Spleen (tissue), 11 donors: ENCODE data around the gene SDS. TPM values are rescaled to one million over a fixed set of nuclear protein-coding genes. Genes with fewer than 3 reads are reported as not detected.

Experiments used
- DNase-seq: peaks from one replicate; pipeline ENCODE4 v3.0.0-alpha.2; 2020
- H3K27ac ChIP-seq, 8 donors: fragments of 200-600 bp; sonication (generic) in 7 of 8; 1 replicate in 4 of 8; 2 replicates in 4 of 8; pipeline versions ENCODE4 v1.5.0 to v1.8.0; 2016 to 2021; ENCODE audit warnings: inconsistent platforms in 4 of 8, mild to moderate bottlenecking in 4 of 8, moderate library complexity in 1 of 8
- H3K27me3 ChIP-seq, 7 donors: fragments of 200-600 bp; sonication (generic) in 6 of 7; replicated peaks in 1 of 7; 1 replicate in 4 of 7; 2 replicates in 3 of 7; pipeline versions ENCODE4 v1.5.0 to v1.8.0; 2016 to 2021; ENCODE audit warnings: inconsistent platforms in 3 of 7, mild to moderate bottlenecking in 1 of 7
- H3K36me3 ChIP-seq, 6 donors: fragments of 200-600 bp; sonication (generic) in 5 of 6; 1 replicate in 4 of 6; 2 replicates in 2 of 6; pipeline versions ENCODE4 v1.5.0 to v1.8.0; 2016 to 2021; ENCODE audit warnings: inconsistent platforms in 2 of 6
- H3K4me1 ChIP-seq, 6 donors: fragments of 200-600 bp; sonication (generic) in 5 of 6; 1 replicate in 3 of 6; 2 replicates in 3 of 6; pipeline versions ENCODE4 v1.5.0 to v1.8.0; 2016 to 2021; ENCODE audit warnings: inconsistent platforms in 3 of 6
- H3K4me3 ChIP-seq, 8 donors: fragments of 200-600 bp; sonication (generic) in 7 of 8; 1 replicate in 4 of 8; 2 replicates in 4 of 8; pipeline versions ENCODE4 v1.5.0 to v1.8.0; 2016 to 2021; ENCODE audit warnings: inconsistent platforms in 4 of 8, mild to moderate bottlenecking in 4 of 8, moderate library complexity in 2 of 8
- H3K9me3 ChIP-seq, 8 donors: fragments of 200-600 bp; sonication (generic) in 7 of 8; 1 replicate in 4 of 8; 2 replicates in 4 of 8; pipeline versions ENCODE4 v1.5.0 to v1.8.0; 2016 to 2021; ENCODE audit warnings: inconsistent platforms in 4 of 8
- POLR2A ChIP-seq, 3 donors: fragments of 450-650 bp; IDR thresholded peaks; one replicate each; pipeline ENCODE4 v1.5.1; 2017; ENCODE audit warnings: antibody characterized with exemption in 3 of 3, mild to moderate bottlenecking in 1 of 3
- POLR2AphosphoS5 ChIP-seq, 3 donors: sonication (generic); formaldehyde crosslinking; IDR thresholded peaks; one replicate each; pipeline ENCODE4 v1.5.1; 2017; ENCODE audit warnings: antibody characterized with exemption in 3 of 3
- WGBS, 5 donors: extraction: QIAGEN DNeasy Blood & Tissue Kit in 3 of 5; methylation state at CpG; one replicate each; pipeline versions ENCODE4 v1.1.5 to v1.1.7; 2013 to 2018; 5-methylcytosine and 5-hydroxymethylcytosine counted together
- intact Hi-C: fragments of 100-400 bp; cut with DNase I; formaldehyde crosslinking; loops from one replicate; pipeline ENCODE4 v1.15.0; 2023; ENCODE audit warnings: low total_unique reads
- polyA plus RNA-seq, 3 donors: library from polyadenylated mRNA; stranded (reverse); fragments of 200-250 nt; gene quantifications; one replicate each; pipeline ENCODE4 v1.2.1, GENCODE V29; 2013
- total RNA-seq, 7 donors: library from RNA; depleted of rRNA in 3 of 7; stranded (reverse); fragments of >200 nt in 3 of 7; fragmentation: NEBNext Ultra II Directional in 4 of 7; extraction: Animal tissue kit (Norgen Biotek cat#: 25700) in 4 of 7; gene quantifications; one replicate each; pipeline versions ENCODE4 v1.1.0 to v1.2.1, GENCODE V29; 2016 to 2021
- TF ChIP-seq, protein P1 (sequence below), 11 experiments: fragments of 200-600 bp in 7 of 11; fragments of 450-650 bp in 4 of 11; sonication (generic) in 4 of 11; IDR thresholded peaks in 8 of 11; conservative IDR thresholded peaks in 3 of 11; 1 replicate in 7 of 11; 2 replicates in 4 of 11; pipeline versions ENCODE4 v1.4.0 to v1.8.0; 2016 to 2021; ENCODE audit warnings: antibody characterized with exemption in 11 of 11, inconsistent platforms in 4 of 11, mild to moderate bottlenecking in 1 of 11
- donor health status: healthy with polysubstance abuse.
- donor health status: DM: no; HTN: no; CAD: no; lungs with moderate emphysema.
- donor health status: DM: no; HTN: no; CAD: no.
- donor health status: Bipolar disorder and iron deficiency.
- donor health status: healthy.
- donor health status: DM: no; HTN: no; CAD: no.
- donor health status: DM: yes; HTN: yes; CAD: no.

The SDS gene
- total and polyA plus RNA-seq, 10 donors, result 0.61 to 3.5 (median 1.2) TPM; not detected in 1

DNA sequence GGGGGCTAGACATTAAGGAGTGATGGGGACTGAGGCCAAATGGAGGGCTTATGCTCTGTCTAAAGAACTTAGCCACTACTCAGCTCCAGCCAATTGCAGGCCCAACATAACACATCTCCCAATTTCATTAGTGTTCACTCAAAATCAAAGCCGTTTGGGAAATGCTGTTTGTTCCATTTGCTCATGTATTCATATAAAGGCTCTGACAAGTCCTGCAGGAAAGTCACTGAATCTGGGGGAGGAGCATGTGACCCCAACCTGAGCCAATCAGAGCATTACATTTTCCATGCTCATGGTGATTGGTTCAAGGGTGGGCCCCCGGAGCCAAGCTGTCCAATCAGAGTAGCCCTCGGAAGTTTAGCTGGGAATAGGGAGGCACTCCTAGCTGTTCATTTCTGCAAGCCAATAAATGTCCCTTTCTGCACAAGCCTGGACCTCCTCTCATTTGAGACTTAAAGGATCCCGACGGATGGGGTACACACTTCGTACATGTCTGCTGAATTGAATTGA lies 39.4 kb upstream of the SDS start:
- Histone ChIP-seq H3K36me3 (no peaks in the 10 kb centered on the region), H3K9me3 (peaks cover 0 to 5% (median 0%) of the 10 kb centered on the region in 8 donors), H3K4me3 (no peak overlapping the region), H3K4me1 (no peaks in the 10 kb centered on the region), H3K27me3 (peaks cover 0 to 73% (median 0%) of the 10 kb centered on the region in 7 donors), H3K27ac (no peak overlapping the region)
- no peak for DNase-seq
- 79 to 94% (median 90%) methylated on average over 6 of the region's 6 CpGs for WGBS, 5 donors
- intact Hi-C loops, result no loop called here
- TF ChIP-seq, protein P1, sequence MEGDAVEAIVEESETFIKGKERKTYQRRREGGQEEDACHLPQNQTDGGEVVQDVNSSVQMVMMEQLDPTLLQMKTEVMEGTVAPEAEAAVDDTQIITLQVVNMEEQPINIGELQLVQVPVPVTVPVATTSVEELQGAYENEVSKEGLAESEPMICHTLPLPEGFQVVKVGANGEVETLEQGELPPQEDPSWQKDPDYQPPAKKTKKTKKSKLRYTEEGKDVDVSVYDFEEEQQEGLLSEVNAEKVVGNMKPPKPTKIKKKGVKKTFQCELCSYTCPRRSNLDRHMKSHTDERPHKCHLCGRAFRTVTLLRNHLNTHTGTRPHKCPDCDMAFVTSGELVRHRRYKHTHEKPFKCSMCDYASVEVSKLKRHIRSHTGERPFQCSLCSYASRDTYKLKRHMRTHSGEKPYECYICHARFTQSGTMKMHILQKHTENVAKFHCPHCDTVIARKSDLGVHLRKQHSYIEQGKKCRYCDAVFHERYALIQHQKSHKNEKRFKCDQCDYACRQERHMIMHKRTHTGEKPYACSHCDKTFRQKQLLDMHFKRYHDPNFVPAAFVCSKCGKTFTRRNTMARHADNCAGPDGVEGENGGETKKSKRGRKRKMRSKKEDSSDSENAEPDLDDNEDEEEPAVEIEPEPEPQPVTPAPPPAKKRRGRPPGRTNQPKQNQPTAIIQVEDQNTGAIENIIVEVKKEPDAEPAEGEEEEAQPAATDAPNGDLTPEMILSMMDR (IDR thresholded peaks at IDR 0.05 in 8 of 11, conservative IDR thresholded peaks at IDR 0.05 in 3 of 11), result no peak
- TF ChIP-seq POLR2AphosphoS5 (IDR thresholded peaks at IDR 0.05), result no peak
- no peak for TF ChIP-seq POLR2A (IDR thresholded peaks at IDR 0.05)

DNA sequence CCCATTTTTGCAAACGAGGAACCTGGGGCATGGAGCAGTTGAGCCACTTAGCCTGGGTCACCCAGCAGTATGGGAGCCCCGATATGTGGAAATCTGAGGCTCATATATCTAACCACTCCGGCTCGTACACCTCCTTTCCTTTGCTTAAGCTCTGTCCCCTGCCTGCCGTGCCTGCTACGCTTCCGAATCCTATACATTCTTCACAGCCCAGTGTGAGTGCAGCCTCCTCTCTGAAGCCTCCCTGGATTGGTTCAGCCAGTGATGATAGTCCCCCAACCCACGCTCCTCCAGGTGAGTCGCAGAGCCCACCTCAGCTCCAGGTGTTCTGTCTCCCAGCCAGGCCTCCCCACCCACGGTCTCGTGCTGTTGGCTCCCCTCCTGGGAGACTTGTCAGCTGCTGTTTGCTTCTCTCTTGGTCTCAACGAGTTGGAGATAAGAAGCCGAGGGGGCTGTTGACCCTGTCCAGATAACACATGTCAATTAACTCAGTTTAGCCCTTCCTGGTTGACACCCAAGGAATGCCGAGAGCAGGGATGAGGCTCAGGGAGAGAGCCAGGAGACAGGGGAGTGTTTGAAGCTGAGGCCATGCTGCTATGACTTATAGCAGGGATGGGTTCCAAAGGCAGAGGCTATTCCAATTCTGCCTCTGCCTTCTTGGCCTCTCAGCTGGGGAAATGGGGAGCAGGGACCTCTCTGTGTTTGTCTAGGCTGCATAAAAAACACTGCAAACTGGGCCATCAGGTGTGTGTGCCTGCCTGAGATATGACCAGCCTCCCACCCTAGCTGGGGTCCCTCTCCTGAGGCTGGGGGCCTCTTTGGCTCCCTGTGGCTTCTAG lies 37.5 kb upstream of the SDS start:
- H3K4me1 ChIP-seq, result no peaks in the 10 kb centered on the region
- 64 to 75% (median 72%) methylated on average over 14 of the region's 14 CpGs for WGBS, 5 donors
- no peak for DNase-seq
- peaks cover 0 to 5% (median 0%) of the 10 kb centered on the region in 8 donors for H3K9me3 ChIP-seq
- H3K4me3 ChIP-seq, result no peak overlapping the region
- TF ChIP-seq, protein P1 (IDR thresholded peaks at IDR 0.05 in 8 of 11, conservative IDR thresholded peaks at IDR 0.05 in 3 of 11), result no peak
- TF ChIP-seq POLR2AphosphoS5 (IDR thresholded peaks at IDR 0.05) (no peak), POLR2A (IDR thresholded peaks at IDR 0.05) (no peak)
- H3K27me3 ChIP-seq, result peaks cover 0 to 60% (median 0%) of the 10 kb centered on the region in 7 donors
- no peak overlapping the region for H3K27ac ChIP-seq
- intact Hi-C loops, result no loop called here
- no peaks in the 10 kb centered on the region for H3K36me3 ChIP-seq

DNA sequence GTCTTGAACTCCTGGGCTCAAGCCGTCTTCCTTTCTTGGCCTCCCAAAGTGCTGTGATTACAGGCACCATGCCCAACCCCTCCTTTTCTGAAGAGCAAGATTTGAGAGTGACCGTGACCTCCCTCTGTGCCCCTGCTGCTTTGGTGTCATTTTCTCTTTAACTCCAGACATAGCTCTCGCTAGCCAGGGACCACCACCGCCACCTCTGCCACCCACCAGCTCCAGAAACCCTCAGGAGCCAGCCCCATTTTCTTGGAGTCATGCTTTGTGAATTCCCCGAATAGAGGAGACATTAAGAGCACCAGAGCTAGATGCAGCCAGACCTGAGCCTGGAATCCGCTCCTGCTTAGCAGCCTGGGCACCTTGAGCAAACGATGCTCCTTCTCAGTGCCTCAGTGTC lies 36.6 kb upstream of the SDS start:
- Histone ChIP-seq H3K4me3 (no peak overlapping the region), H3K36me3 (no peaks in the 10 kb centered on the region), H3K27ac (no peak overlapping the region), H3K9me3 (peaks cover 0 to 1% (median 0%) of the 10 kb centered on the region in 8 donors), H3K27me3 (peaks cover 0 to 52% (median 0%) of the 10 kb centered on the region in 7 donors), H3K4me1 (no peaks in the 10 kb centered on the region)
- DNase-seq, result no peak
- WGBS, 5 donors, result 73 to 88% (median 78%) methylated on average over 7 of the region's 7 CpGs
- intact Hi-C loops, result no loop called here
- TF ChIP-seq, protein P1 (IDR thresholded peaks at IDR 0.05 in 8 of 11, conservative IDR thresholded peaks at IDR 0.05 in 3 of 11), result no peak
- TF ChIP-seq POLR2A (IDR thresholded peaks at IDR 0.05) (no peak), POLR2AphosphoS5 (IDR thresholded peaks at IDR 0.05) (no peak)

DNA sequence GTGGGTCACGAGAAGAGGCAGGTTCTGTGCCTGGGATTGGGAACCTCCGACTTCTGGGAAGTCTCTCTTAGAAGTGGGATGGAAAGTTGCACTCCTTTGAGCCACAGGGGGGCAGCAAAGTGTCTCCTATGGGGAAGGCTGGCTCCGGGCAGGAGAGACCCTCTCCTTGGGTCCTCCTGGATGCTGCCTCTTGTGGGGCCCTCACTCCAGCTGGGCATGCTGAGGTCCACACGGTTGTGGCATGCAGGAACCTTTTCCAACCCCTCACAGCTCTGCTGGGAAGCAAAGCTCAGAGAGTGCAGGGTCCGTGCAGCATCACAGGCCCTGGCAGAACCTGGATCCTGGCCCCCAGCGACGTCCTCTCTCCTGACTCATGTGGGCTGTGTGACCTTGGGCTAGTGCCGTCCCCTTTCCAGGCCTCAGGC lies 35.9 kb upstream of the SDS start:
- intact Hi-C loops, result no loop called here
- Histone ChIP-seq H3K27ac (no peak overlapping the region), H3K4me3 (no peak overlapping the region), H3K27me3 (peaks cover 0 to 54% (median 0%) of the 10 kb centered on the region in 7 donors), H3K9me3 (no peaks in the 10 kb centered on the region), H3K36me3 (no peaks in the 10 kb centered on the region), H3K4me1 (no peaks in the 10 kb centered on the region)
- 30 to 41% (median 36%) methylated on average over 7 to 8 of the region's 8 CpGs for WGBS, 5 donors
- TF ChIP-seq, protein P1 (IDR thresholded peaks at IDR 0.05 in 8 of 11, conservative IDR thresholded peaks at IDR 0.05 in 3 of 11), result peak in 9 of 11 experiments; percentile 14 to 65 (median 54)
- TF ChIP-seq POLR2AphosphoS5 (IDR thresholded peaks at IDR 0.05) (no peak), POLR2A (IDR thresholded peaks at IDR 0.05) (no peak)
- no peak for DNase-seq
